ENCODE data around the gene MAFG.

Gene MAFG

GRCh38 chr17:81890447-81891302 is 36.9 kb downstream of the MAFG start:
- DNase-seq, result peak; percentile 48

- DNase-seq, result no peak
Measured at GRCh38 chr17:81889602-81890001, 37.9 kb downstream of the MAFG start.

- DNase-seq, result no peak
Measured at GRCh38 chr17:81888988-81889595, 38.4 kb downstream of the MAFG start.

- no peak for DNase-seq
Measured at GRCh38 chr17:81888105-81888987, 39.2 kb downstream of the MAFG start.

GRCh38 chr17:81885869-81886548 is 41.5 kb downstream of the MAFG start:
- no peak for DNase-seq

GRCh38 chr17:81885454-81885853 is 42.1 kb downstream of the MAFG start:
- no peak for DNase-seq

GRCh38 chr17:81884968-81885367 is 42.6 kb downstream of the MAFG start:
- DNase-seq, result no peak

- DNase-seq, result no peak
Measured at GRCh38 chr17:81884520-81884919, 43.0 kb downstream of the MAFG start.

GRCh38 chr17:81879121-81879520 is 48.4 kb downstream of the MAFG start:
- DNase-seq, result no peak

GRCh38 chr17:81878294-81878693 is 49.2 kb downstream of the MAFG start:
- DNase-seq, result no peak

GRCh38 chr17:81877569-81877968 is 50.0 kb downstream of the MAFG start:
- no peak for DNase-seq

- DNase-seq, result peak; percentile 97
Measured at GRCh38 chr17:81871387-81872230, 55.9 kb downstream of the MAFG start.

- DNase-seq, result no peak
Measured at GRCh38 chr17:81870981-81871386, 56.6 kb downstream of the MAFG start, which contains the start of gene ARHGDIA. ARHGDIA (minus strand) TSS chr17:81871337; CDS start chr17:81869930, 1,407 bp downstream.

- DNase-seq, result peak; percentile 64
Measured at GRCh38 chr17:81870131-81870980, 57.2 kb downstream of the MAFG start.

- DNase-seq, result peak; percentile 77
Measured at GRCh38 chr17:81869221-81870130, 58.1 kb downstream of the MAFG start.

- DNase-seq, result no peak
Measured at GRCh38 chr17:81868674-81869220, 58.8 kb downstream of the MAFG start.

Data from stimulated activated CD8-positive, alpha-beta memory T cell treated with anti-CD3 and anti-CD28 coated beads, Interleukin-4, amount 100 ng/mL, for 48 hours (primary cell).